DOHH2 (cell line): Measurements from ENCODE around the gene MRPL51.
"Not testable (repeated sequence)": the region's sequence is repeated elsewhere in the genome, so short reads cannot be mapped to it uniquely, and the experiment has no call there.

Experiments used
- H3F3A ChIP-seq: fragments of 200-600 bp; sonication (generic), shearing (Covaris generic); 2 replicates; pipeline ENCODE4 v1.6.0; 2016; ENCODE audit warnings: antibody characterized with exemption, mild to moderate bottlenecking; ENCODE audit not compliant: control insufficient read depth, insufficient read depth
- H3K27ac ChIP-seq: fragments of 200-600 bp; sonication (generic); 2 replicates; pipeline ENCODE4 v1.5.1; 2014; ENCODE audit warnings: low read depth, mild to moderate bottlenecking, low read length, moderate library complexity
- H3K27me3 ChIP-seq: fragments of 200-600 bp; sonication (generic); 2 replicates; pipeline ENCODE4 v1.6.1; 2014; ENCODE audit warnings: mild to moderate bottlenecking, low read length, mixed read lengths; ENCODE audit not compliant: control insufficient read depth
- H3K36me3 ChIP-seq: fragments of 200-600 bp; sonication (generic); 2 replicates; pipeline ENCODE4 v1.6.1; 2014; ENCODE audit warnings: mild to moderate bottlenecking, low read length, moderate library complexity, mixed read lengths; ENCODE audit not compliant: control insufficient read depth
- H3K4me1 ChIP-seq: fragments of 200-600 bp; sonication (generic); 2 replicates; pipeline ENCODE4 v1.6.1; 2014; ENCODE audit warnings: mild to moderate bottlenecking, low read length, mixed read lengths; ENCODE audit not compliant: control insufficient read depth
- H3K4me2 ChIP-seq: fragments of 200-600 bp; sonication (generic); 2 replicates; pipeline ENCODE4 v1.6.0; 2014; ENCODE audit warnings: mild to moderate bottlenecking, low read length, moderate library complexity
- H3K4me3 ChIP-seq: fragments of 200-600 bp; sonication (generic); 2 replicates; pipeline ENCODE4 v1.5.1; 2014; ENCODE audit warnings: mild to moderate bottlenecking, low read length, mixed read lengths
- H3K79me2 ChIP-seq: fragments of 200-600 bp; sonication (generic); 2 replicates; pipeline ENCODE4 v1.6.1; 2014; ENCODE audit warnings: mild to moderate bottlenecking, low read length, mixed read lengths; ENCODE audit not compliant: control insufficient read depth
- H3K9me2 ChIP-seq: fragments of 200-600 bp; sonication (generic); replicated peaks from 2 replicates; pipeline ENCODE4 v1.6.1; 2014; ENCODE audit warnings: mild to moderate bottlenecking, low read length, mixed read lengths; ENCODE audit not compliant: control insufficient read depth
- H3K9me3 ChIP-seq: fragments of 200-600 bp; sonication (generic); 2 replicates; pipeline ENCODE4 v1.6.1; 2014; ENCODE audit warnings: antibody characterized with exemption, low read length, mixed read lengths; ENCODE audit not compliant: control insufficient read depth, insufficient read depth
- H4K20me1 ChIP-seq: fragments of 200-600 bp; sonication (generic); 2 replicates; pipeline ENCODE4 v1.6.0; 2014; ENCODE audit warnings: low read depth, mild to moderate bottlenecking, antibody characterized with exemption, low read length, moderate library complexity; ENCODE audit not compliant: control insufficient read depth, insufficient read depth
- CTCF ChIP-seq: fragments of 200-600 bp; sonication (generic); IDR thresholded peaks from one replicate; pipeline ENCODE4 v1.5.1; 2014; ENCODE audit warnings: antibody characterized with exemption, mild to moderate bottlenecking, low read depth, low read length; ENCODE audit not compliant: poor library complexity, severe bottlenecking
- EZH2phosphoT487 ChIP-seq: fragments of 200-600 bp; sonication (generic); IDR thresholded peaks from 2 replicates; pipeline ENCODE4 v1.6.1; 2017; ENCODE audit warnings: borderline replicate concordance, mild to moderate bottlenecking, antibody characterized with exemption, low read length, moderate library complexity, mixed read lengths

MRPL51 gene

GRCh38 chr12:6476489-6476888, 16.6 kb downstream of the MRPL51 start:
- Histone ChIP-seq H3K9me3 (no peaks in the 10 kb centered on the region), H3K27ac (no peak overlapping the region)
- no peak for TF ChIP-seq CTCF
- no peak for TF ChIP-seq EZH2phosphoT487

DNA sequence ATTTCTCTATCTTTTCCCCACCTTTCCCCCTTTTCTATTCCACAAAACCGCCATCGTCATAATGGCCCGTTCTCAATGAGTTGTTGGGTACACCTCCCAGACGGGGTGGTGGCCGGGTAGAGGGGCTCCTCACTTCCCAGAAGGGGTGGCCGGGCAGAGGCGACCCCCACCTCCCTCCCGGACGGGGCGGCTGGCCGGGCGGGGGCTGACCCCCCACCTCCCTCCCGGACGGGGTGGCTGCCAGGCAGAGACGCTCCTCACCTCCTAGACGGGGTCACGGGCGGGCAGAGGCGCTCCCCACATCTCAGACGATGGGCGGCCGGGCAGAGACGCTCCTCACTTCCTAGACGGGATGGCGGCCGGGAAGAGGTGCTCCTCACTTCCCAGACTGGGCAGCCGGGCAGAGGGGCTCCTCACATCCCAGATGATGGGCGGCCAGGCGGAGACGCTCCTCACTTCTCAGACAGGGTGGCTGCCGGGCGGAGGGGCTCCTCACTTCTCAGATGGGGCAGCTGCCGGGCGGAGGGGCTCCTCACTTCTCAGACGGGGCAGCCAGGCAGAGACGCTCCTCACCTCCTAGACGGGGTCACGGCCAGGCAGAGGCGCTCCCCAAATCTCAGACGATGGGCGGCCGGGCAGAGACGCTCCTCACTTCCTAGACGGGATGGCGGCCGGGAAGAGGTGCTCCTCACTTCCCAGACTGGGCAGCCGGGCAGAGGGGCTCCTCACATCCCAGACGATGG, 17.7 kb downstream of the MRPL51 start:
- H3K79me2 ChIP-seq, H3K27me3 ChIP-seq, H3K4me1 ChIP-seq, H3K9me2 ChIP-seq, H3K36me3 ChIP-seq, H3K4me2 ChIP-seq, H3K9me3 ChIP-seq, H3K27ac ChIP-seq, H3F3A ChIP-seq, H3K4me3 ChIP-seq, H4K20me1 ChIP-seq: not testable (repeated sequence)

More at GRCh38 chr12:6476489-6476888, 16.6 kb downstream of the MRPL51 start:
- Histone ChIP-seq H3K79me2 (no peaks in the 10 kb centered on the region), H3K27me3 (no peaks in the 10 kb centered on the region), H3K4me1 (peaks cover under 1% of the 10 kb centered on the region), H3F3A (0 out of 2 replicates have a peak, but pooled peaks cover under 1% of the 10 kb centered on the region), H3K4me2 (no peak overlapping the region), H3K4me3 (no peak overlapping the region), H3K36me3 (no peaks in the 10 kb centered on the region), H4K20me1 (no peaks in the 10 kb centered on the region), H3K9me2 (no peaks in the 10 kb centered on the region)

DNA sequence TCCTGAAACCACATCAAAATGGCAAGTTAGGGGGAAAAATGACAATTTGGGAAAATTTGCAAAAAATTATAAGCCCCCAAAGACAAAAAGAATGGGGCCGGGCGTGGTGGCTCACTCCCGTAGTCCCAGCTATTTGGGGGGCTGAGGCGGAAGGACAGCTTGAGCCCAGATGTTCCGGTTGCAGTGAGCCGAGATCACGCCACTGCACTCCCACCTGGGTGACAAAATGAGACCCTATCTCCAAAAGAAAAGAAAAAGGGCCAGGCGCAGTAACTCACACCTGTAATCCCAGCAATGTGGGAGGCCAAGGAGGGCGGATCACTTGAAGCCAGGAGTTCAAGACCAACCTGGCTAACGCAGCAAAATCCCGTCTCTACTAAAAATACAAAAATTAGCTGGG, 20.6 kb downstream of the MRPL51 start:
- Histone ChIP-seq H3K4me2 (no peak overlapping the region), H3K36me3 (peaks cover 29% of the 10 kb centered on the region), H3K79me2 (peaks cover 30% of the 10 kb centered on the region), H3F3A (peaks cover 4% of the 10 kb centered on the region; the same call in 1 of the 2 replicates), H3K27me3 (peaks cover 3% of the 10 kb centered on the region; the same call in 1 of the 2 replicates), H3K4me3 (no peak overlapping the region), H3K9me2 (no peaks in the 10 kb centered on the region), H3K4me1 (peaks cover 29% of the 10 kb centered on the region), H4K20me1 (no peaks in the 10 kb centered on the region), H3K27ac (no peak overlapping the region), H3K9me3 (no peaks in the 10 kb centered on the region)
- TF ChIP-seq EZH2phosphoT487 (no peak), CTCF (no peak)

DNA sequence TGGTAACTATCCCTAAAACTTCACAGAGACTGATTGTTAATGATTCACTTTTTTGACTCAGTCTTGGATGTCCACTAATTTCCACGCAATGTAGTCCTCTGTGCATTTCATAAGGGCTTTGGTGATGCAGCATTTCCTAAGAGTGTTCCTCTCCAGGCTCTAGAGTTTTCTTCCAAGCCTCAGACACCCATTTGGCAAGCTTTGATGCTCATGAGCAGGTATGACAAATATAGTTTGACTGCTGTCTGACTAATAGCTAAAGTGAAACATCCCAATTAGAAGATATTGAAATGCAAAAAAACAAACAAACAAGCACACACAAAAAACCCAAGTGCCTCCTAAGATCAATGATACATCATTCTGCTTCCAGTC, 21.1 kb downstream of the MRPL51 start:
- no peak for TF ChIP-seq EZH2phosphoT487
- TF ChIP-seq CTCF = no peak
- Histone ChIP-seq H3K27me3 (peaks cover 3% of the 10 kb centered on the region; the same call in 1 of the 2 replicates), H3K36me3 (peaks cover 30% of the 10 kb centered on the region), H3K9me3 (no peaks in the 10 kb centered on the region), H3K79me2 (peaks cover 33% of the 10 kb centered on the region), H4K20me1 (no peaks in the 10 kb centered on the region), H3K4me2 (no peak overlapping the region), H3K4me1 (peaks cover 31% of the 10 kb centered on the region), H3K9me2 (no peaks in the 10 kb centered on the region), H3F3A (peaks cover 4% of the 10 kb centered on the region; the same call in 1 of the 2 replicates), H3K4me3 (no peak overlapping the region), H3K27ac (no peak overlapping the region)
